HG02970 (cell line): ENCODE results near the gene HMG20B.

Experiments used
- ATAC-seq: cut with Tn5 transposase; IDR thresholded peaks from one replicate; pipeline ENCODE4 v1.9.1; 2021; ENCODE audit warnings: mild to moderate bottlenecking, moderate library complexity, moderate number of reproducible peaks; ENCODE audit not compliant: unreplicated experiment, low FRiP score

HMG20B gene

DNA sequence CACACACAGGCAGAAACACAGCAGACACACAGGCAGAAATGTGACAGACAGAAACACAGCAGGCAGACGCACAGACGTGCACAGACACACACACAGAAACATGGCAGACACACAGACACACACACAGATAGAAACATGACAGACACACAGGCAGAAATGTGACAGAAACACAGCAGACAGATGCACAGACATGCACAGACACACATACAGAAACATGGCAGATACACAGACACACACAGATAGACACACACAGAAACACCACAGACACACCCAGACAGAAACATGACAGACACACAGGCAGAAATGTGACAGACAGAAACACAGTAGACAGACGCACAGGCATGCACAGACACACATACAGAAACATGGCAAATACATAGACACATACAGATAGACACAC lies 32.6 kb downstream of the HMG20B start:
- no peak for ATAC-seq

DNA sequence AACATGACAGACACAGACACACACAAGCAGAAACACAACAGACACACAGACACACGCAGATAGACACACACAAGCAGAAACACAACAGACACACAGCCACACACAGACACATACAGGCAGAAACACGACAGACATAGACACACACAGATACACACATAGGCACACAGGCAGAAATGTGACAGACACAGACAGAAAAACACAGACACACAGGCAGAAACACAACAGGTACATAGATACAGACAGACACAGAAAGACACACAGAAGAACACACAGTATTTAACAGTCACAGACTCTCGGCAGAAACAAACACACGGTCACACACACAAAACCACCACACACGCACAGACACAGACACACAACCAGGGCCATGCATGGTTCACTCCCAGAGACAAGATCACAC lies 33.0 kb downstream of the HMG20B start:
- no peak for ATAC-seq

GRCh38 chr19:3606174-3606689 lies 33.5 kb downstream of the HMG20B start:
- no peak for ATAC-seq

- no peak for ATAC-seq
Measured at GRCh38 chr19:3606690-3607289, 34.0 kb downstream of the HMG20B start, which contains the start of gene TBXA2R. Gene TBXA2R, minus strand, starts transcription at chr19:3606875. Its CDS starts 6,241 bp downstream, at chr19:3600634.

- no peak for ATAC-seq
Measured at GRCh38 chr19:3607303-3608078, 34.7 kb downstream of the HMG20B start.

GRCh38 chr19:3608079-3608641 lies 35.4 kb downstream of the HMG20B start:
- no peak for ATAC-seq

DNA sequence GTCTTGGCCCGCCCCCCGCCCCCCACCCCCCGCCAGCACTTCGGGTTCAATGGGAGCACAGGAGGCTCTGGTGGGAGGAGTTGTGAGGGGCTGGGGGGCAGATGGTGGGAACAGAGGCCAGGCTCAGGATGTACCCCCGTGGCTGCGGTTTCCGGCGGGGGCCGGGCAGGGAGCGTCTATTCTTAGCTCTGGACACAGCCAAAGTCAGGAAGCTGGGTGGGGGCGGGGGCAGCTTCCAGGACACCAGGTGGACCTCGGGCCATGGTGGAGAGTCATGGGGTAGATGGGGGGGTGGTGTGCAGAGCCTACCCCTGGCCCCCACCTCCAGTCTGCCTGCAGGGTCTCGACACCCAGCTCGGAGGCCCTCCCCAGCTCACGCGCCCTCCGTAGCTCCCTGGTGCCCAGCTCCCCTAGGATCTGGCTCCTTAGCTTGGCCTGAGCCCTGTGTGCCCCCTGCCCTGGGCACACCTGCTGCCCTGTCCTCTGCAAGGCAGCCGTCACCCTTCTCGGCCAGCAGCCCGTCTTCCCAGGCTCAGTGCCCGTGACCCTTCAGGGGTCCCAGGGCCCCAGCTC lies 36.1 kb downstream of the HMG20B start:
- no peak for ATAC-seq

DNA sequence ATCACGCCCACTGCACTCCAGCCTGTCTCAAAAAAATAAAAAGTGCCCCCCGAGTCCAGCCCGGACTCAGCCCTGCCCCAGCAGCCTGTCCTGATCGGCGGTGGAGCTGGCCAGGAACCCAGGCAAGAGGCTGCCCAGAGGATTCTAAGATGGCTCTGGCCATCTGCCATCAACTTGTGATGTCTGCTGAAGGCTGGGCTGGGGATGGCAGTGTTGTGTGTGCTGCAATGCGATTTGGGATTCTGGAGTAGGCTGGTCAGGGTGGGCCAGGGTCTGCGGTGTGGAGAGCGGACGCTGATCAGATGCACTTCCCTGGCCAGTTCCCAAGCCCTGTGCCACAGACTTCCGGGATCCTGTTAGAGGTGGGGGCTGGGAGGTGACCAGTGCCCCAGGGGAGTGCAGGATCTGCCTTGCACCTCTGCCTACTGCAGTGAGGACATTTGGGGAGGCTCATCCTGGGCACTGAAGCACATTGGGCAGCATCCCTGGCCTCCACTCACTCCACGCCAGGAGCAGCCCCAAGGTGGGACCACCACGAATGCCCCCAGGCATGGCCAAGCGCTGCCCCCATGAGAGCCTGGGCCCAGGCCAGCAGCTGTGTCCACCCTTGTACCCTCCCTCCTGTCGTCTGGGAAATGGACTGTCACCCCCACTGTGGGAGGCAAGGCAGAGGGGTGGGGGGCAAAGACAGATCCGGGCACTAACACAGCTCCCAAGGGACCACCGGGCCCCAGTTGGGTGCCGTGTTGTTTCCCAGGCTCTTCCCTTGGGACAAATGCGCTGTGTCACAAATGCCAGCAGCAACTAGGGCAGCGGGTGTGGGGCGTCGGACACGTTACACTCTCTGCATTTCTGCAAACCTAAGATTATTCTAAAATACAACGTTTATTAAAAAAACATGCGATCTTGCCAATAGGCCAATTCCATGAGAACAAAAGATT lies 37.3 kb downstream of the HMG20B start:
- ATAC-seq, result no peak

GRCh38 chr19:3610745-3611717 lies 38.3 kb downstream of the HMG20B start:
- no peak for ATAC-seq

- no peak for ATAC-seq
Measured at GRCh38 chr19:3611841-3612240, 39.1 kb downstream of the HMG20B start.

GRCh38 chr19:3612330-3612729 lies 39.6 kb downstream of the HMG20B start:
- ATAC-seq, result no peak

GRCh38 chr19:3612901-3613741 lies 40.4 kb downstream of the HMG20B start:
- ATAC-seq, result no peak

GRCh38 chr19:3613818-3614661 lies 41.3 kb downstream of the HMG20B start:
- ATAC-seq, result no peak

- ATAC-seq, result no peak
Measured at GRCh38 chr19:3614858-3615505, 42.2 kb downstream of the HMG20B start.

- ATAC-seq, result no peak
Measured at GRCh38 chr19:3615524-3616135, 42.9 kb downstream of the HMG20B start.

DNA sequence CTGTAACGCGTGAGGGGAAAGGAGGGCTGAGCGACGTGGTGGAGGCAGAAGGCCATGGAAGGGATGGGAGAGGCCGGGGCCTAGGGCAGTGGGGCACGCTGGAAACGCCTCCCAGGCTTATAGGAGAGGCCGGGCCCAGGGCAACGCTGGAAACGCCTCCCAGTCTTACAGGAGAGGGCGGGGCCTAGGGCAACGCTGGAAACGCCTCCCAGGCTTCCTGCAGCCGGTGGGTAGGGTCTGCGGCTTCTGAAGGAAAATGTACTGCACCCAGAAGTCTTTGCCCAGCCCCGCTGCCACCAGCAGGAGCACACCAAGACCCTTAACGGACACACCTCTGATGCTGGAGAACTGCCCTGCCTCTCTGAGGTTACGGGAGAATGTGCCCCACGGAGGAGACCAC lies 44.7 kb downstream of the HMG20B start:
- ATAC-seq, result no peak
